ENCODE results near the gene AGXT.

AGXT gene

GRCh38 chr2:240886678-240887609, 18.3 kb downstream of the AGXT start:
- no peak for DNase-seq

GRCh38 chr2:240887631-240888030, 19.0 kb downstream of the AGXT start:
- DNase-seq = no peak

DNA sequence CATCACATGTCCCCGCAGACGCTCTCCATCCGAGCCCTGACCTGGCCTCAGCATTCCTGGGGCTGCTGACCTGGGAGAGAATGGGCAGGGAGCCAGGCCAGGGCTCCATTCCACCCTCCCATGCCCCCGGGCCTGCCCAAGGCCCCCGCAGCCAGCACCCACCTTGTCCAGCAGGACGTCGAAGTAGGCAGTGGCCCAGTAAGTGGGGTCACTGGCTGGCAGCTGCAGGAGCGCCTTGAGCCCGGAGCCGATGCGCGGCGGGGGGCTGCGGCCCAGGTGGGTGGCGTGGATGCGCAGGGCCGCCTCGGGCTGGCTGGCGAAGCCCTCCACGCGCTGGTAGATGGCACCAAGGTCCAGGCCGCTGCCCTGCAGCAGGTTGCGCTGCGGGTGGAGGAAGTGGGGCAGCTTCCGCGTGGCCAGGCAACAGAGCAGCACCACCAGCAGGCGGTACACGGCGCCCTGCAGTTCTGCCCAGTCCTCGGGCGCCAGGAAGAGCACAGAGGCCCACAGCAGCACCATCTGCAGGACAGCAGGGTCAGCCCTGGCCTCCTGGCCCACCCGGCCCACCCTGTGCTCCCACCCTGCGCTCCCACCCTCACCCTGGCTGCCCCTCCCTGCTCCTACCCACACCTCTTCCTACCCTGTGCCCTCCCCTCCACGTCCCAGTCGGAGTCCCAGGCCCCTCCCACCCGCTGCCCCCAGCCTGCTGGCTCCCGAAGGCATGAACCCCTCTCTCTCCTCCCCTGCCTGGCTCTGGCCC, 19.7 kb downstream of the AGXT start:
- DNase-seq = no peak

DNA sequence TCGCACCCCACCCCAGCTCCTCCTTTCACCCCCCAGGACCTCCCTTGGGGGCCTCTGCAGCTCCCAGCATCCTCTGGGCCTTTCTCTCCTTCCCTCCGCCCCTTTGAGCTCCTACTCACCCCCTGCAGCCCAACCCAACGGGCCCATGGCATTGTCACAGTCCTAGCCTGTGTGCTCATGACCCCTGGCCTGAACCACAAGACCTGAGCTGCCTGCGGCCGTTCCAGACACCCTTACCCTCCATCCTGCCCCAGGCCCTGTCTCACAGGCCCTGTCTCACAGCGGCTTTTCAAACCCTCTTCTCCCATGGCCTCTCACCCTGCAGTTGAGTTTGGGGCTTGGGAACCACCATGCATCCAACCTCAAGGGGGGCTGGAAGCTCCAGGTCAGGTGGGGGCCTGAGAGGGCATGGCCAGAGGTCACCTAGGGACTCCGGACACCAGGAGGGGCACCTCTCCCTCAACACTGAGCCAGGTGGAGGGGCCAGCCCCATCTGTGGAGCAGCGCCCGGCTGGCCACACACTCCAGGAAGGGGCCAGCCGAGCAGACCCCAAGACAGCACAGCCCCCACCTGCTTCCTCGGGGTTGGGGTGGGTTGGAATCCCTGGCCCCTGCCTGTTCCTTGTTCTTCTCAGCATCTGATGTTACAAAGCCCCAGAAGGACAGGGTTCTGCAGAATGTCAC, 20.4 kb downstream of the AGXT start:
- DNase-seq = no peak

GRCh38 chr2:240889601-240890560, 21.3 kb downstream of the AGXT start:
- DNase-seq = no peak

DNA sequence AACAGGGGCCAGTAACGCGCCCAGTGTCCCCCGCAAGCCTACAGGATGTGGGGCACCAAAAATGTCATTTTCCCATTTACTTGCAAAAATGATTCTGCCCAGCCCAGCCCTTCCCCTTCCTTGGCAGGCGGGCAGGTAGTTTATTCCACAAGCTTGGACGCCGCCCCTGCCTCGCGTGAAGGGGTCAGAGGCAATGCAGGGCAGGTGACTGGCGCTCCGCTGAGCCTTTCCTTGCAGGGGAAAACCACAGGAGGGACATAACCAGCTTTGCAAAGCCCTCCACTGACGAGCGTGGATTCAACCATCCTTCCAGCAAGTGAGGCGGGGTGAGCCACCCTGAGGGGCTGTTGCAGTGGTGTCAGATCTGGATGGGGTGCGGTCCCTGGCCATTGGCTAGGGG, 22.1 kb downstream of the AGXT start:
- DNase-seq = no peak

DNA sequence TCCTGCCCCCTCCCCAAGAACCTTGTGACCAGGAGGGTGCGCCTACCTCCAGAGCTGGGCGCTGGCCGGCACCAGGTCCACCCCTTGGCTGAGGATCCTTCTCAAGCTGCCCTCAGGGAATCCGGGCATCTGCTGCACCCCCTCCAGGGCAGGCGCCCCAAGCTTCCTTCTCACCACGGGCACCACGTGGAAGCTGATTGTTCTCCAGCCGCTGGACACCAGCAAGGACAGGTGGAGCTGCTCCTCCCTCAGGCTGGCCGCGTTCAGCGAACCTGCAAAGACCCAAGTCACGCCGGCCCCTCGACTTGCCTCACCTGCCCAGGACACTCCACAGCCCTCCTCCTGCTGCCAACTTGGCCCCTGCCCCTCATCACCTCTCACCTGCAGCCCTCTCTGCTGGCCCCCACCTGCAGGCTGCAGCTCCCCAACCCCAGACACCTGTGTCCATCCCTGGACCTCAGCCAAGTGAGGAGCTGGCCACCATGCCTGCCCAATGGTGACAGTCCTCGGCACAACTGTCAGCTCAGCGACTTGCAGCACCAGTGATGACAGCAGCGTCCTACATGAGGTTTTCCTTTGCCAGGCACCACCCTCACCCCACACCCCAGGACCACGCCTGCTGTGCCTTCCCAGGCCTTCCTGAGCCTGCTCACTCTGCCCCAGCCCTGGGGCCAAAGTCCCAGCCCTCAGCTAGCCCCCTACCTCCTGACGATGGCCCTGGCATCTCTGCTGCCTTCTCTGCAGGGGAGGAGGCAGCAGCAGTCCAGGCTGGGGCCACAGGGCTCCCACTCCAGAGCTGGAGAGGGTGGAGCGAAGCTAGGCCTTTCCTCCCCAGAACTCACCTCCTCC, 23.1 kb downstream of the AGXT start:
- no peak for DNase-seq

- DNase-seq = no peak
Observed at GRCh38 chr2:240892356-240892755, 23.7 kb downstream of the AGXT start.

GRCh38 chr2:240892925-240893324, 24.3 kb downstream of the AGXT start:
- no peak for DNase-seq

DNA sequence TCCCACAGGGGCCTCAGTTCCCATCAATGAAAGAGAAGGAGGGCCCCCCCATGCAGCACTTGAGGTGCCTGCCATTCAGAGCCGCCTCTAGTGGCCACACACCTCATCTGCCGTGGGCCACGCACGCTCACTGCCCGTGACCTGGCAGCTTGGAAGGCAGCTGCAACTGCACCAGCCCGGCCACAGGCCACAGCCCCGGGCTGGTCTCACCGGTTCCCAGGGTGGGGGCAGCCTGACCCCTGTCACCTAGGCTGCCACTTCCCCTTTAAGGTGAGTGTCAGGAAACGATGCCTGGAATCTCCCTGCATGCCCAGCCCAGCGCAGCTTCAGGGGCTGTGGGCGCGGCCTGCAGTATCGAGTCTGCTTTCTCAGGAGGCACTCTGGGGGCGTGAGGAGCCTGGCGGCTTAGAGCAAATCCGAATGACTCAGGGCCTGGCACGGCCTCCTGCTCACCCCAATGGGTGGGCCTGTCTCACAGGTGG, 24.8 kb downstream of the AGXT start:
- no peak for DNase-seq

GRCh38 chr2:240894006-240894405, 25.4 kb downstream of the AGXT start:
- DNase-seq = no peak

- no peak for DNase-seq
Observed at GRCh38 chr2:240894836-240895558, 26.4 kb downstream of the AGXT start.

- no peak for DNase-seq
Observed at GRCh38 chr2:240895656-240896388, 27.2 kb downstream of the AGXT start, which contains the start of gene MAB21L4. TSS of gene MAB21L4 (minus strand) at chr2:240896156. CDS start at chr2:240895997, 159 bp downstream.

DNA sequence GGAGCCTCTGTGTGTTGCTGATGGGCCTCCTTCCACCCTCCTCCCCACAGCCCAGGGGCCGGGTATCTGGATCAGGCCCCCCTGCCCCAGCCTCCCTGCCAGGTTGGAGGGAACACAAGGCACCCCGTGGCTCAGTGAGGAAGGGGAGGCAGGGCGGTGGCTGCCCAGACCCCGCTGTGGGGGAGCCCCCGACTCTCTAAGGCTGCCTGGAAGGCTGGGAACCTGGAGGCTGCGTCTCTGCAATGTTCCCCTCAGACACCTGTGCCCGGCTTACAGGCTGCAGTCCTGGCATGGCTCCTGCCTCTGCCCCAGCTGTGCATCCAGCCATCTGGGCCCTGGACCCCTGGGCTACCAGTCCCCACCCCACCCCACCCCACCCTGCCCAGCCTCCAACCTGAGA, 27.8 kb downstream of the AGXT start:
- DNase-seq = no peak

DNA sequence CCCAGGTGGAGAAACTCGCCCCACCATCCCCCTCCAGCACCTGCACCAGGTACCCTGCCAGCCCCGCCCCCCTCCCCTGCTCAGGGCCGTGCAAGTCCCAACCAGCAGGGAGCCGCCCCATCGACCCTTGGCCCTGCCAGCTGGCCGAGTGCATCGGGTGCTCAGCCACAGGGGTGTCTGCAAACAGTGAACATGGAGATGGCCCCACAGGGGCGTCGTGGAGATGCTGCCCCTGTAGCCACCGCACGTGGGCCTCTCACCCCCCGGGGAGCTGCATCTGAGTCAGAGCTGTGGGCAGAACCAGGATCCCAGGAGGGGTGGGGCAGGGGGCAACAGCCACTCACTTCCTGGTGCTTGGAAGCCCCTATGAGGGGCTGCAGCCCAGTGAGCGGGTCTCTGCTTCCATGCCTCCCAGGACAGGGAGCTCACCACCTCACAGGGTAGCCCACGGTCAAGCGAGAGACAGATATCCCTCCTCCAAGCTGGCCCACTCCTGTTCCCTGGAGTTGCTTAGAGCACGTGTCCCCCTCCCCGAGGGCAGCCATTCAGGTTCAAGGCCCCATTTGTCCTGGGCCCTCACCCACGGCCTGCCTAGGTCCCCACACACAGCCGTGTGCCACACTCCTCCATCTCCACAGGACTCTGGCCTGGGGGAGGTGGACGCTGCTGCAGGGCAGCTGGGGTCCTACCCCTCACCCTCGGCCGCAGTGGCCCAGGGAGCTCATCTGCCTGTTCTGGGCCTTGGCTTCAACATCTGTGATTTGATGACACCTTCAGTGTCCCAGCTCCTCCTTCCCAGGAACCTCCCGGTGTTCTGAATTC, 28.5 kb downstream of the AGXT start:
- DNase-seq = no peak

DNA sequence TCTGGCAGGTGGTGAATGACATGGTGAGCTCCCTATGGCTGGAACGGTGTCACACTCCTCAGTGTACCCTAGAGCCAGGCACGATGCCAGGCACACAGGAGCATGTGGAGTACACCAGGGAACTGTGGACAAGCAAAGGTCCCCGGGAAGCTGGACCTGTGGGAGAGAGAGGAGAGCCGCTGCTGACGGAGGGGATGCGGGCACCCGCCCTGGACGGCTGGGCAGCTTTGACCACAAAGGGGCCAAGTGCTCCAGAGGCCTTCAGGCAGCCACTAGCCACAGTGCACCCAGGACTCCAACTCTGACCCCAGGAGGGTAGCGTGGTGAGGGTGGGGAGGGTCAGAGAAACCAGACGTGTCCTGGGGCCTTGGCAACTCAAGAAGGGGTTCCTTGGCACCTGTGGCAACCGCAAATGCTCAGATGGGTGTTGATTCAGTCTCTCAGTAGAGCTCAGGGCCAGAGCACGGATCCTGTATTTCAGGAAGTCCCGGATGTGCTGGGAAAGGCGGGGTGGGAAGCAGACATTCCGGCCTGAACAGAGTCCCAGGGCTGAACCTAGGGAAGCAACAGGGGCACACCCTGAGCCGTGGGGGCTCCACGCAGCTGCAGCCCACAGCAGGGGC, 29.6 kb downstream of the AGXT start:
- no peak for DNase-seq

DNA sequence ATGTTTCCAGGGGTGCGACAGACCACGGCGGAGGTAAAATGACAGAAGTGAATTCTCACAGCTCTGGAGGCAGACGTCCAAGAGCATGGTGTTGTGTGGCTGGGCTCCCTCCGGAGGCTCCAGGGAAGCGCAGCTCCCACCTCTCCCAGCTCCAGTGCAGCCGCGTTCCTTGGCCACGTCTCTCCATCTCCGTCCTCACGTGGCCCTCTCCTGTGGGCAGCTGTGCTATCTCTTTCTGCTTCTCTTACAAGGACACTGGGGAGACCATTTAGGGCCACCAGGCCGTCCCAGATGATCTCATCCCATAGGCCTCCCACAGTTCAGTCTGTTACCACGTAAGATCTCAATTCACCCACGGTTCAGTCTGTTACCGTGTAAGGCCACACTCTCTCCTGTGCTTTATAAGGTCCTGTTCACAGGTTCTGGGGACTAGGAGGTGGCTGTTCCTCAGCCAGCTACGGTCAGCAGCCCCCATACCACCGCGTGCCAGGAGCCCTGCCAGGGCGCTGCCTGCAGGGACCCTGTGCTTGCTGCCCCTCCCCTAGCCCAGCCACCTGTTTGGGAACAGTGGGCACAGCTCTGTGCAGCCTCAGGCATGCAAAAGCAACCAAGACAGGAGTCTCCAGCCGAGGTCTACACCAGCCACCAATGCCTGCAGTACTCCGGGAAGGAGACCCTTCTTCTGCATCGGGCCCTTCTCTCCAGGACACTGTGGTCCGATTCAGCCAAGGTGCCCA, 30.3 kb downstream of the AGXT start:
- no peak for DNase-seq
